ENCODE data around the gene WDFY1. TPM values are rescaled to one million over a fixed set of nuclear protein-coding genes. Genes with fewer than 3 reads are reported as not detected.

The WDFY1 gene
- total and polyA plus RNA-seq, 9 of the 15 experiments (the other 6 are each of a cell fraction or from before 2014, with no cell fraction given) = 5.4 to 27.6 (median 17.5) TPM

- TF ChIP-seq, protein P1, sequence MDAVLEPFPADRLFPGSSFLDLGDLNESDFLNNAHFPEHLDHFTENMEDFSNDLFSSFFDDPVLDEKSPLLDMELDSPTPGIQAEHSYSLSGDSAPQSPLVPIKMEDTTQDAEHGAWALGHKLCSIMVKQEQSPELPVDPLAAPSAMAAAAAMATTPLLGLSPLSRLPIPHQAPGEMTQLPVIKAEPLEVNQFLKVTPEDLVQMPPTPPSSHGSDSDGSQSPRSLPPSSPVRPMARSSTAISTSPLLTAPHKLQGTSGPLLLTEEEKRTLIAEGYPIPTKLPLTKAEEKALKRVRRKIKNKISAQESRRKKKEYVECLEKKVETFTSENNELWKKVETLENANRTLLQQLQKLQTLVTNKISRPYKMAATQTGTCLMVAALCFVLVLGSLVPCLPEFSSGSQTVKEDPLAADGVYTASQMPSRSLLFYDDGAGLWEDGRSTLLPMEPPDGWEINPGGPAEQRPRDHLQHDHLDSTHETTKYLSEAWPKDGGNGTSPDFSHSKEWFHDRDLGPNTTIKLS (IDR thresholded peaks at IDR 0.05; ENCODE audit: borderline replicate concordance, low read depth) = peak; percentile 61; the same call in 1 of the 2 replicates
- TF ChIP-seq ATF7 (IDR thresholded peaks at IDR 0.05) (peak; percentile 82; the same call in 1 of the 2 replicates), ZNF212 (CRISPR knock-in tag; IDR thresholded peaks at IDR 0.05) (no peak), ZNF57 (CRISPR knock-in tag; IDR thresholded peaks at IDR 0.05) (no peak), CHD2 (IDR thresholded peaks at IDR 0.05; ENCODE audit: low read depth, low read length) (no peak), ZKSCAN1 (IDR thresholded peaks at IDR 0.05; ENCODE audit: low read depth, low read length) (no peak), XRCC3 (IDR thresholded peaks at IDR 0.05) (no peak), ARID3B (CRISPR knock-in tag; IDR thresholded peaks at IDR 0.05; ENCODE audit: borderline replicate concordance) (no peak), GABPB2 (CRISPR knock-in tag; conservative IDR thresholded peaks at IDR 0.05) (no peak), CHD4 (IDR thresholded peaks at IDR 0.05; ENCODE audit: insufficient read depth, insufficient replicate concordance, low read depth, low read length, poor library complexity, severe bottlenecking) (no peak), EP300 (IDR thresholded peaks at IDR 0.05; ENCODE audit: low read length) (no peak), CBX5 (IDR thresholded peaks at IDR 0.05; ENCODE audit: borderline replicate concordance, low read depth) (no peak), CC2D1A (IDR thresholded peaks at IDR 0.05) (no peak), ZNF24 (IDR thresholded peaks at IDR 0.05) (no peak), ARID4B (CRISPR knock-in tag; IDR thresholded peaks at IDR 0.05) (no peak), EWSR1 (IDR thresholded peaks at IDR 0.05; ENCODE audit: borderline replicate concordance, low read depth, partially characterized antibody) (no peak)
- TF ChIP-seq, protein P2, sequence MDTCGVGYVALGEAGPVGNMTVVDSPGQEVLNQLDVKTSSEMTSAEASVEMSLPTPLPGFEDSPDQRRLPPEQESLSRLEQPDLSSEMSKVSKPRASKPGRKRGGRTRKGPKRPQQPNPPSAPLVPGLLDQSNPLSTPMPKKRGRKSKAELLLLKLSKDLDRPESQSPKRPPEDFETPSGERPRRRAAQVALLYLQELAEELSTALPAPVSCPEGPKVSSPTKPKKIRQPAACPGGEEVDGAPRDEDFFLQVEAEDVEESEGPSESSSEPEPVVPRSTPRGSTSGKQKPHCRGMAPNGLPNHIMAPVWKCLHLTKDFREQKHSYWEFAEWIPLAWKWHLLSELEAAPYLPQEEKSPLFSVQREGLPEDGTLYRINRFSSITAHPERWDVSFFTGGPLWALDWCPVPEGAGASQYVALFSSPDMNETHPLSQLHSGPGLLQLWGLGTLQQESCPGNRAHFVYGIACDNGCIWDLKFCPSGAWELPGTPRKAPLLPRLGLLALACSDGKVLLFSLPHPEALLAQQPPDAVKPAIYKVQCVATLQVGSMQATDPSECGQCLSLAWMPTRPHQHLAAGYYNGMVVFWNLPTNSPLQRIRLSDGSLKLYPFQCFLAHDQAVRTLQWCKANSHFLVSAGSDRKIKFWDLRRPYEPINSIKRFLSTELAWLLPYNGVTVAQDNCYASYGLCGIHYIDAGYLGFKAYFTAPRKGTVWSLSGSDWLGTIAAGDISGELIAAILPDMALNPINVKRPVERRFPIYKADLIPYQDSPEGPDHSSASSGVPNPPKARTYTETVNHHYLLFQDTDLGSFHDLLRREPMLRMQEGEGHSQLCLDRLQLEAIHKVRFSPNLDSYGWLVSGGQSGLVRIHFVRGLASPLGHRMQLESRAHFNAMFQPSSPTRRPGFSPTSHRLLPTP (IDR thresholded peaks at IDR 0.05; ENCODE audit: borderline replicate concordance, extremely low read depth, insufficient read length) = no peak
Measured at GRCh38 chr2:223930103-223930976, 14.8 kb downstream of the WDFY1 start (continued).

All from K562 (cell line).